ENCODE results near the gene ASGR2.
"Not testable (repeated sequence)": the region's sequence is repeated elsewhere in the genome, so short reads cannot be mapped to it uniquely, and the experiment has no call there.

- TF ChIP-seq POLR2AphosphoS5 (IDR thresholded peaks at IDR 0.05; ENCODE audit: low read depth); CTCF (IDR thresholded peaks at IDR 0.05; ENCODE audit: insufficient read depth, low read length): not testable (repeated sequence)
These were observed 44.9 kb upstream of the ASGR2 start for GRCh38 chr17:7159571-7159970.

Data from HL-60 (cell line).